HEK293T (cell line): ENCODE measurements around the gene ABI3BP.

Source experiments
- ELF4 ChIP-seq: fragments of 450-650 bp; IDR thresholded peaks from 2 replicates; pipeline ENCODE4 v1.6.1; 2017; ENCODE audit warnings: antibody characterized with exemption
- FOXK2 ChIP-seq: fragments of 450-650 bp; IDR thresholded peaks from 2 replicates; pipeline ENCODE4 v1.6.1; 2016; ENCODE audit warnings: mild to moderate bottlenecking
- FOXM1 ChIP-seq: fragments of 450-650 bp; IDR thresholded peaks from 2 replicates; pipeline ENCODE4 v1.6.1; 2017; ENCODE audit warnings: mild to moderate bottlenecking, borderline replicate concordance
- LEF1 ChIP-seq: fragments of 450-650 bp; IDR thresholded peaks from 2 replicates; pipeline ENCODE4 v1.6.1; 2017; ENCODE audit warnings: mild to moderate bottlenecking, borderline replicate concordance

GRCh38 chr3:100715176-100715575, 278.0 kb downstream of the ABI3BP start:
- TF ChIP-seq ELF4: no peak
- no peak for TF ChIP-seq LEF1
- TF ChIP-seq FOXK2: no peak
- no peak for TF ChIP-seq FOXM1
